HG02970 (cell line): Measurements from ENCODE around the gene LAPTM4A.

Experiments
- ATAC-seq: cut with Tn5 transposase; IDR thresholded peaks from one replicate; pipeline ENCODE4 v1.9.1; 2021; ENCODE audit warnings: mild to moderate bottlenecking, moderate library complexity, moderate number of reproducible peaks; ENCODE audit not compliant: unreplicated experiment, low FRiP score

Gene LAPTM4A

DNA sequence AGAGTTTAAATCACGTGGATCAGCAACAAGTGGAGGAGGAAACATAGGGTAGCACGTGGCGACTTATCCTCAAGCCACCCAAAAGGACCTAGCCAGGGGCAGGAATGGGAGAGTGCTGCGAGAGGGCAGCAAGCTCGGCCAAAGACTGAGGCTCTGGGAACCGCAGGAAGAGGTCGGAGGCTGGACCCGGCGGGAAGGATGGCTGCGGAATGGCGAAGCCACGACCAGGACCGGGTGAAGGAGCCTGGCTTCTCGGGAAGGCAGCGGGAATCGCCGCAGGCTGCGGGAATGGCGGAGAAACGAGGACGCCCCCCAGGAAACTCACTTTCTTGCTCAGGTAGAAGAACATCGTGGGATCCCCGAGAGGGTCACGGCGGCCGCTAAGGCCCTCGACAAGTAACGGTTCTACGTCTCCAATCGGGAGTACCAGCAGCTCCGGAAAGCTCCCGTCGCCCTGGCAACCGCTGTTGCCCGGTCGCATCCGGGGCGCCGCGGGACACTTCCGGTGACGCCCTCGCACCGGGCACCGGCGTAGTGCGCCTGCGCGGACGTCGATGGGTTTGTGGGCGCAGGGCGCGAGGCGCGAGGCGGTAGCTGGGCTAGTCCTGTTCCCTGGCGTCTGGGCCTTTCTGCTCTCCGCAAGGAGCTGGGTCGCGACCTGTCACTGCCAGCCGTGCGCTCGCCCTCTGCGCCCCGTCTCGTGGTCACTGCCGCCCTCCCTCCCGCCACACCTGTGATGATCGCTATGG is 61.6 kb downstream of the LAPTM4A start, which contains the start of gene WDR35:
Gene WDR35, minus strand, starts transcription at position 439 of the 749 bp plus-strand sequence. Its CDS starts 90 bp downstream, at position 349.
- peak; percentile 95 for ATAC-seq

DNA sequence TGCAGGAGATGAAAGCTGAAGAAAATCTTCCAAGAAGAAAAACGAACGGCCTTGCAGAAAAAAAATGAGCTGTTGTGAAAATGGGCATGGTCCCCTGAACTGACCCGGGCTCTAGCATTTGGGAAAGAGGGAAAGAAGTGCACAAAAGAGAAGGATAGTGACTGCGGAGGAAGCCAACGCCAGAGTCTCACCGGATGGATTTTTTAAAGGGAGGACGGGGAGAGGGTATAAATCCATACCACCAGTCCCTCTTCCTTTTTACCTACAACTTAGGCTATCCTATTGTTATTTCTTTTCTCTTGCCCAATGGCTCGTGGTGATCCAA is 62.1 kb downstream of the LAPTM4A start:
- no peak for ATAC-seq

DNA sequence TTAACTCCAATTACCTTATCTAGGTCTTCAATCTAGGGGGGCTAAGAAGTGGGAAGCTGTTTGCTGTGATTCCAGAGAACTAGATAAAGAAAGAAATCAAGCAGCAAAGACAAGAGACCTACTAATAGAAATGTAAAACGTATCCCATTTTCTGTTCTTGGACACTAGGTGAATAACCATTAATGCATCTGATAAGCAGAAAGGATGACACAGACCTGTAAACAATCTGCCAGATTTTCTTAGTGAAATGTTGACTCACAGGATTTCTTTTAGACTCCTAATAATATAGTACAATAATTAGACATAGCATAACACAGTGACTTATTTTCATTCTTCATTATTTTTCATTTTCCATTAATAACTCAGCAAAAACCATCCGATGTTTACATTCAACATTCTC is 62.8 kb downstream of the LAPTM4A start:
- no peak for ATAC-seq

DNA sequence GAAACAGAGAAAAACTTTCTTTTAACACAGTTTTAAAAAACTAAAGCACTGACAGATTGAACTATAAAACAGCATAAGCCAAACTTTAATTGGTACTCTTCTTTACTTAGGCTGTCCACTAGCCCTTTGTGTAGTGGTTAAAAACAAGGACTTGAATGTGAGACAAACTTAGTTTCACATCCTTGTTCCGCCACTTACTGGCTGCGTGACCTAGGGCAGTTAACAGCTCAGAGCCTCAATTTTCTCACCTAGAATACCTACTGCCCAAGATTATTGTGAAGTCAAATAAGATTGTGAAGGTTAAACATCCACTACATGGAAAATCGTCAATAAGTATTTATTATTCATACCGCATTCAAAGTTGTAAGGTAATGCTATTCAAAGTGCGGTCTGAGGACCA is 63.5 kb downstream of the LAPTM4A start:
- no peak for ATAC-seq
